H1 (cell line): Measurements from ENCODE around the gene MUC5B. TPM values are rescaled to one million over a fixed set of nuclear protein-coding genes. Genes with fewer than 3 reads are reported as not detected.

ENCODE experiments used
- ASH2L ChIP-seq: fragments of 200-600, 300-600 bp; sonication (generic); IDR thresholded peaks from one replicate; pipeline ENCODE4 v1.7.1; 2017; ENCODE audit warnings: low read length
- CHD7 ChIP-seq: fragments of 300-600 bp; sonication (generic); IDR thresholded peaks from 2 replicates; pipeline ENCODE4 v1.7.1; 2012; ENCODE audit warnings: low read length, moderate library complexity, mild to moderate bottlenecking, inconsistent platforms; ENCODE audit not compliant: insufficient replicate concordance
- FOSL1 ChIP-seq: IDR thresholded peaks from 2 replicates; pipeline ENCODE4 v1.6.1; 2011; ENCODE audit warnings: mild to moderate bottlenecking, low read depth, low read length, moderate library complexity; ENCODE audit not compliant: insufficient read depth
- PHF8 ChIP-seq: fragments of 200-600 bp; sonication (generic); conservative IDR thresholded peaks from 2 replicates; pipeline ENCODE4 v1.7.1; 2012; ENCODE audit warnings: low read depth, mild to moderate bottlenecking, inconsistent platforms, low read length, moderate library complexity
- POU5F1 ChIP-seq: IDR thresholded peaks from 2 replicates; pipeline ENCODE4 v1.6.1; 2011; ENCODE audit warnings: low read depth, mild to moderate bottlenecking, low read length, moderate library complexity
- TAF7 ChIP-seq: optimal IDR thresholded peaks from 2 replicates; pipeline ENCODE3; 2011; ENCODE audit warnings: low read depth, mild to moderate bottlenecking, inconsistent platforms, low read length, moderate library complexity, borderline replicate concordance
- YY1 ChIP-seq: IDR thresholded peaks from 2 replicates; pipeline ENCODE4 v1.6.1; 2011; ENCODE audit warnings: low read depth, mild to moderate bottlenecking, low read length
- ZNF274 ChIP-seq: IDR thresholded peaks from 2 replicates; pipeline ENCODE4 v1.7.0; 2012; ENCODE audit warnings: low read length, borderline replicate concordance; ENCODE audit errors: extremely low read depth
- polyA plus RNA-seq, 7 experiments: library from polyadenylated mRNA; depleted of rRNA in 3 of 7; stranded (reverse) in 5 of 7; unstranded in 2 of 7; fragments of >200 nt in 5 of 7; fragments of 200-250 nt in 2 of 7; gene quantifications; 1 replicate in 5 of 7; 2 replicates in 1 of 7; 4 replicates in 1 of 7; pipeline versions ENCODE4 v1.2.1 to v1.2.3, GENCODE V29; 2011 to 2013; ENCODE audit warnings: missing spikeins in 2 of 7, mixed read lengths in 2 of 7
- total RNA-seq: library from RNA; stranded (reverse); fragmentation: NEBNext Ultra II Directional; extraction: Animal tissue kit (Norgen Biotek cat#: 25700); gene quantifications from 2 replicates; pipeline ENCODE4 v1.2.1, GENCODE V29; 2021

The MUC5B gene
- total and polyA plus RNA-seq, 2 of the 8 experiments (the other 6 are each of a cell fraction or from before 2014, with no cell fraction given) = 0.02 to 0.03 TPM

- TF ChIP-seq POU5F1 (no peak), FOSL1 (no peak), TAF7 (no peak), ZNF274 (no peak), PHF8 (no peak), CHD7 (no peak), YY1 (no peak), ASH2L (no peak)
Measured at GRCh38 chr11:1236316-1237127, 13.7 kb downstream of the MUC5B start (continued).
